H9 (cell line): Measurements from ENCODE around the gene TRAPPC2. TPM values are rescaled to one million over a fixed set of nuclear protein-coding genes. Genes with fewer than 3 reads are reported as not detected.
"Not testable (repeated sequence)": the region's sequence is repeated elsewhere in the genome, so short reads cannot be mapped to it uniquely, and the experiment has no call there.

Source experiments
- DNase-seq: peaks from one replicate; pipeline ENCODE4 v3.0.0-alpha.2; 2017
- H2AFZ ChIP-seq: one replicate; pipeline ENCODE4 v1.6.1; 2013; ENCODE audit warnings: mild to moderate bottlenecking, low read length, control low read depth, moderate library complexity
- H2AK5ac ChIP-seq: 2 replicates; pipeline ENCODE4 v1.6.1; 2013; ENCODE audit warnings: low read length, control low read depth, mixed read lengths; ENCODE audit not compliant: insufficient read length
- H2BK120ac ChIP-seq: one replicate; pipeline ENCODE4 v1.6.1; 2013; ENCODE audit warnings: low read depth, mild to moderate bottlenecking, low read length, control low read depth, inconsistent platforms; ENCODE audit not compliant: poor library complexity, severe bottlenecking
- H2BK12ac ChIP-seq: 2 replicates; pipeline ENCODE4 v1.6.1; 2013; ENCODE audit warnings: low read length, control low read depth, mixed read lengths, low read depth; ENCODE audit not compliant: insufficient read length
- H2BK15ac ChIP-seq: 2 replicates; pipeline ENCODE4 v1.6.1; 2013; ENCODE audit warnings: low read depth, low read length, control low read depth
- H2BK20ac ChIP-seq: one replicate; pipeline ENCODE4 v1.6.1; 2013; ENCODE audit warnings: low read depth, mild to moderate bottlenecking, low read length, control low read depth, inconsistent platforms; ENCODE audit not compliant: poor library complexity, severe bottlenecking
- H2BK5ac ChIP-seq: 2 replicates; pipeline ENCODE4 v1.6.1; 2013; ENCODE audit warnings: low read length, control low read depth, mixed read lengths; ENCODE audit not compliant: insufficient read length
- H3K14ac ChIP-seq: 2 replicates; pipeline ENCODE4 v1.6.1; 2013; ENCODE audit warnings: low read length, control low read depth; ENCODE audit not compliant: insufficient read depth
- H3K18ac ChIP-seq: 2 replicates; pipeline ENCODE4 v1.6.1; 2013; ENCODE audit warnings: low read depth, mild to moderate bottlenecking, mixed read lengths, low read length, control low read depth; ENCODE audit not compliant: insufficient read length
- H3K23ac ChIP-seq: 2 replicates; pipeline ENCODE4 v1.6.1; 2013; ENCODE audit warnings: low read length, control low read depth, mixed read lengths, low read depth; ENCODE audit not compliant: insufficient read length
- H3K23me2 ChIP-seq: 2 replicates; pipeline ENCODE4 v1.6.1; 2013; ENCODE audit warnings: low read depth, mild to moderate bottlenecking, mixed read lengths, low read length, control low read depth; ENCODE audit not compliant: insufficient read length, poor library complexity, severe bottlenecking
- H3K27ac ChIP-seq: 2 replicates; pipeline ENCODE4 v1.5.1; 2013; ENCODE audit warnings: low read length, control low read depth, mixed read lengths, low read depth; ENCODE audit not compliant: insufficient read length
- H3K27me3 ChIP-seq: 2 replicates; pipeline ENCODE4 v1.6.1; 2013; ENCODE audit warnings: low read length, control low read depth, inconsistent platforms; ENCODE audit not compliant: insufficient read depth
- H3K4ac ChIP-seq: 2 replicates; pipeline ENCODE4 v1.6.1; 2013; ENCODE audit warnings: low read depth, mild to moderate bottlenecking, control low read depth, inconsistent platforms, low read length, moderate library complexity
- H3K4me1 ChIP-seq: 2 replicates; pipeline ENCODE4 v1.6.1; 2013; ENCODE audit warnings: low read length, control low read depth, inconsistent platforms; ENCODE audit not compliant: insufficient read depth
- H3K4me2 ChIP-seq: 2 replicates; pipeline ENCODE4 v1.6.1; 2013; ENCODE audit warnings: low read length, control low read depth, mixed read lengths; ENCODE audit not compliant: insufficient read length, insufficient read depth
- H3K56ac ChIP-seq: 2 replicates; pipeline ENCODE4 v1.6.1; 2013; ENCODE audit warnings: low read depth, mild to moderate bottlenecking, mixed read lengths, low read length, control low read depth; ENCODE audit not compliant: insufficient read length
- H3K79me1 ChIP-seq: 2 replicates; pipeline ENCODE4 v1.6.1; 2013; ENCODE audit warnings: low read depth, mild to moderate bottlenecking, moderate library complexity, low read length, control low read depth, inconsistent platforms; ENCODE audit not compliant: insufficient read depth, poor library complexity, severe bottlenecking
- H3K79me2 ChIP-seq: 2 replicates; pipeline ENCODE4 v1.6.1; 2013; ENCODE audit warnings: low read length, control low read depth, inconsistent platforms; ENCODE audit not compliant: insufficient read depth
- H3K9ac ChIP-seq: 2 replicates; pipeline ENCODE4 v1.6.1; 2013; ENCODE audit warnings: low read length, control low read depth, mixed read lengths; ENCODE audit not compliant: insufficient read length; ENCODE audit errors: extremely low read depth
- H3K9me3 ChIP-seq: one replicate; pipeline ENCODE4 v1.6.1; 2013; ENCODE audit warnings: low read depth, low read length, inconsistent platforms; ENCODE audit not compliant: control insufficient read depth
- H3T11ph ChIP-seq: one replicate; pipeline ENCODE4 v1.6.1; 2013; ENCODE audit warnings: mild to moderate bottlenecking, low read length, control low read depth, inconsistent platforms
- H4K20me1 ChIP-seq: one replicate; pipeline ENCODE4 v1.6.1; 2013; ENCODE audit not compliant: control insufficient read depth, insufficient read length, insufficient read depth
- H4K5ac ChIP-seq: 2 replicates; pipeline ENCODE4 v1.6.1; 2013; ENCODE audit warnings: low read depth, mild to moderate bottlenecking, mixed read lengths, low read length, control low read depth; ENCODE audit not compliant: insufficient read length
- H4K8ac ChIP-seq: replicated peaks from 2 replicates; pipeline ENCODE4 v1.6.1; 2013; ENCODE audit warnings: low read length, control low read depth, mixed read lengths, low read depth; ENCODE audit not compliant: insufficient read length
- H4K91ac ChIP-seq: 2 replicates; pipeline ENCODE4 v1.6.1; 2013; ENCODE audit warnings: low read depth, mild to moderate bottlenecking, moderate library complexity, mixed read lengths, low read length, control low read depth; ENCODE audit not compliant: insufficient read length
- H3K27ac Mint-ChIP-seq, 3 experiments: 2 replicates in 2 of 3; 3 replicates in 1 of 3; pipeline ENCODE4 v1.8.0; 2020 to 2021; ENCODE audit warnings: mixed read lengths in 3 of 3, mild to moderate bottlenecking in 1 of 3, moderate library complexity in 1 of 3
- H3K27me3 Mint-ChIP-seq: 2 replicates; pipeline ENCODE4 v1.8.0; 2021; ENCODE audit warnings: low read depth, mild to moderate bottlenecking, moderate library complexity, mixed read lengths
- H3K36me3 Mint-ChIP-seq, 3 experiments: 2 replicates in 2 of 3; 3 replicates in 1 of 3; pipeline ENCODE4 v1.8.0; 2020 to 2021; ENCODE audit warnings: low read depth in 3 of 3, mixed read lengths in 3 of 3; ENCODE audit not compliant: insufficient read depth in 1 of 3
- H3K4me1 Mint-ChIP-seq, 2 experiments: 2 replicates each; pipeline ENCODE4 v1.8.0; 2020; ENCODE audit warnings: mixed read lengths in 2 of 2
- H3K4me3 Mint-ChIP-seq, 2 experiments: 2 replicates in 1 of 2; 3 replicates in 1 of 2; pipeline ENCODE4 v1.8.0; 2020 to 2021; ENCODE audit warnings: mild to moderate bottlenecking in 2 of 2, mixed read lengths in 2 of 2, moderate library complexity in 1 of 2
- H3K9me3 Mint-ChIP-seq, 2 experiments: 2 replicates in 1 of 2; 3 replicates in 1 of 2; pipeline ENCODE4 v1.8.0; 2020; ENCODE audit warnings: mild to moderate bottlenecking in 2 of 2, mixed read lengths in 2 of 2, moderate library complexity in 1 of 2
- CTCF ChIP-seq: fragments of 200-600 bp; sonication (generic); conservative IDR thresholded peaks from 3 replicates; pipeline ENCODE4 v1.8.0; 2021; ENCODE audit warnings: antibody characterized with exemption, mild to moderate bottlenecking
- WGBS: extraction: QIAGEN DNeasy Blood & Tissue Kit; methylation state at CpG from one replicate; pipeline ENCODE4 v1.1.7; 2013; ENCODE audit warnings: missing lambda C conversion rate, low lambda C conversion rate, mixed read lengths; ENCODE audit not compliant: insufficient read length; ENCODE audit errors: extremely low coverage; 5-methylcytosine and 5-hydroxymethylcytosine counted together
- total RNA-seq: library from RNA; stranded (reverse); gene quantifications from 2 replicates; pipeline ENCODE4 v1.2.1, GENCODE V29; 2021

TRAPPC2 gene
- total RNA-seq, 1 experiment from 2014 or later, result 13.3 TPM

GRCh38 chrX:13670197-13670596, 64.2 kb downstream of the TRAPPC2 start:
- no peak overlapping the region for H2AK5ac ChIP-seq
- no peak overlapping the region for H2BK12ac ChIP-seq
- 0 out of 4 replicates have a peak, but pooled peaks cover 0 to 4% of the 10 kb centered on the region in 2 experiments for H3K4me1 Mint-ChIP-seq
- no peak overlapping the region for H2AFZ ChIP-seq
- no peak overlapping the region for H2BK15ac ChIP-seq
- H3K4ac ChIP-seq, result no peak overlapping the region
- WGBS, result no CpG with 5 or more reads among the region's 5 CpGs
- H3K79me2 ChIP-seq, result no peaks in the 10 kb centered on the region; the same call in 1 of the 2 replicates
- no peak overlapping the region for H3K14ac ChIP-seq
- no peak overlapping the region for H3K56ac ChIP-seq
- no peaks in the 10 kb centered on the region for H3K23me2 ChIP-seq
- H3K27ac Mint-ChIP-seq, result no peak overlapping the region
- no peaks in the 10 kb centered on the region for H3K9me3 ChIP-seq
- no peak overlapping the region for H2BK20ac ChIP-seq
- no peak for DNase-seq
- no peak overlapping the region for H4K8ac ChIP-seq
- H3K4me1 ChIP-seq, result no peaks in the 10 kb centered on the region
- H3K18ac ChIP-seq, result no peak overlapping the region
- no peak overlapping the region for H4K91ac ChIP-seq
- TF ChIP-seq CTCF, result no peak
- peaks cover 0 to 4% (median 0%) of the 10 kb centered on the region in 3 experiments; a peak in 2 of 7 replicates for H3K36me3 Mint-ChIP-seq
- H4K20me1 ChIP-seq, result no peaks in the 10 kb centered on the region
- no peak overlapping the region for H2BK120ac ChIP-seq
- H3K27me3 Mint-ChIP-seq, result peaks cover under 1% of the 10 kb centered on the region; the same call in 1 of the 2 replicates
- H2BK5ac ChIP-seq, result no peak overlapping the region
- no peaks in the 10 kb centered on the region for H3K27me3 ChIP-seq
- H3K79me1 ChIP-seq, result no peaks in the 10 kb centered on the region
- no peak overlapping the region for H3K4me2 ChIP-seq
- H3K4me3 Mint-ChIP-seq, result no peak overlapping the region
- no peak overlapping the region for H3K9ac ChIP-seq
- no peak overlapping the region for H3K27ac ChIP-seq
- no peak overlapping the region for H3K23ac ChIP-seq
- H4K5ac ChIP-seq, result no peak overlapping the region
- H3T11ph ChIP-seq, result no peak overlapping the region
- peaks cover 25 to 52% of the 10 kb centered on the region in 2 experiments for H3K9me3 Mint-ChIP-seq

GRCh38 chrX:13669755-13670154, 64.7 kb downstream of the TRAPPC2 start:
- H2BK15ac ChIP-seq, H3K79me1 ChIP-seq, H3K27me3 Mint-ChIP-seq, H3K4ac ChIP-seq, H4K91ac ChIP-seq, H3K27ac Mint-ChIP-seq, H3K14ac ChIP-seq, H3K79me2 ChIP-seq, DNase-seq, H3K9ac ChIP-seq, H2BK5ac ChIP-seq, H3K9me3 ChIP-seq, H3K36me3 Mint-ChIP-seq, H3K4me2 ChIP-seq, H3K4me1 ChIP-seq, H2AK5ac ChIP-seq, H4K8ac ChIP-seq, H2AFZ ChIP-seq, H4K20me1 ChIP-seq, H2BK20ac ChIP-seq, H2BK12ac ChIP-seq, H3K27me3 ChIP-seq, H3K23ac ChIP-seq, H3T11ph ChIP-seq, H3K56ac ChIP-seq, H3K27ac ChIP-seq, H4K5ac ChIP-seq, H3K4me1 Mint-ChIP-seq, H3K18ac ChIP-seq, H3K4me3 Mint-ChIP-seq, H2BK120ac ChIP-seq, H3K23me2 ChIP-seq: not testable (repeated sequence)
- no CpG with 5 or more reads among the region's 8 CpGs for WGBS
- peaks cover 25 to 56% of the 10 kb centered on the region in 2 experiments for H3K9me3 Mint-ChIP-seq
